Islet precursor cell (in vitro differentiated cells): ENCODE data around the gene F5.
"Not testable (repeated sequence)": the region's sequence is repeated elsewhere in the genome, so short reads cannot be mapped to it uniquely, and the experiment has no call there.

Experiments
- DNase-seq: peaks from one replicate; pipeline ENCODE4 v3.0.0-alpha.2; 2018

The F5 gene

DNA sequence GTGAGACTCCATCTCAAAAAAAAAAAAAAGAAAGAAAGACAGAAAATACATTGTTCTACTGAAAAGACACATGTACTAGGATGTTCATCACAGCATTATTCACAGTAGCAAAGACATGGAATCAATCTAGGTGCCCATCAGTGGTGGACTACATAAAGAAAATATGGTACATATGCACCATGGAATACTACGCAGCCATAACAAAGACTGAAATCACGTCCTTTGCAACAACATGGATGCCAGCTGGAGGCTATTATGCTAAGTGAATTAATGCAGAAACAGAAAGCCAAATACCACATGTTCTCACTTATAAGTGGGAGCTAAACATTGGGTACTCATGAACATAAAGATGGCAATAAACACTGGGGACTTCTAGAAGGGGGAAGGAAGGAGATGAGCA, 51.6 kb downstream of the F5 start:
- DNase-seq, result no peak

DNA sequence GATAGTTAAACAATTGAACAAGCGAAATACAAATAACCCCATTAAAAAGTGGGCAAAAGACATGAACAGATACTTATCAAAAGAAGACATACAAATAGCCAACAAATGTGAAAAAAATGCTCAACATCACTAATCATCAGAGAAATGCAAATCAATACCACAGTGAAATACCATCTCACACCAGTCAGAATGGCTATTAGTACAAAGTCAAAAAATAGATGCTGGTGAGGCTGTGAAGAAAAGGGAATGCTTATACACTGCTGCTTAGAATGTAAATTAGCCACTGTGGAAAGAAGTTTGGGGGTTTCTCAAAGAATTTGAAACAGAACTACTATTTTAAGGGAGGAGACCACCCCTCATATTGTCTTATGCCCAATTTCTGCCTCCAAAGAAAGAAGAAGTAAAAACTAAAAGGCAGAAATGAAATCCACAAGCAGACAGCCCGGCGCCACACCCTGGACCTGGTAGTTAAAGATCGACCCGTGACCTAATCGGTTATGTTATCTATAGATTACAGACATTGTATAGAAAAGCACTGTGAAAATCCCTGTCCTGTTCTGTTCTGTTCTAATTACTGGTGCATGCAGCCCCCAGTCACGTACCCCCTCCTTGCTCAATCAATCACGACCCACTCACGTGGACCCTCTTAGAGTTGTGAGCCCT, 52.6 kb downstream of the F5 start:
- DNase-seq, result not testable (repeated sequence)

DNA sequence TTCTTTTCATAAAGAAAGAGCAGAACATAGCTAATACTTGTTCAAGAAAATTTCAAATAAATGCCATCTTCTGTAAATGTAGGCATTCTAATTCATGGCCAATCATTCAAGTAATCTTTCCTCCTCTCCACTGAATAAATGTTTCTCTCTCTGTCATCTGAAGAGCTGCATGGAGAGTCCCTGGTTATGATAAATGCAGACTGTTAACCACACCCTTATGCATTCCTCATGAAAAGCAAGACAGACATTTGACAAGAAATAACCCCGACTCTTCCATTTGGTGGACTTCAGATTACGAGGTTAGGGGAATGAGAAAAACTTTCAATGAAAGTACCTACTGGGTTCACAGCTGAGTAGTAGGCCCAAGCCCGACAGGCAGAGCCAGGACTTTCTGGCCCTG, 55.8 kb downstream of the F5 start:
- DNase-seq, result no peak

DNA sequence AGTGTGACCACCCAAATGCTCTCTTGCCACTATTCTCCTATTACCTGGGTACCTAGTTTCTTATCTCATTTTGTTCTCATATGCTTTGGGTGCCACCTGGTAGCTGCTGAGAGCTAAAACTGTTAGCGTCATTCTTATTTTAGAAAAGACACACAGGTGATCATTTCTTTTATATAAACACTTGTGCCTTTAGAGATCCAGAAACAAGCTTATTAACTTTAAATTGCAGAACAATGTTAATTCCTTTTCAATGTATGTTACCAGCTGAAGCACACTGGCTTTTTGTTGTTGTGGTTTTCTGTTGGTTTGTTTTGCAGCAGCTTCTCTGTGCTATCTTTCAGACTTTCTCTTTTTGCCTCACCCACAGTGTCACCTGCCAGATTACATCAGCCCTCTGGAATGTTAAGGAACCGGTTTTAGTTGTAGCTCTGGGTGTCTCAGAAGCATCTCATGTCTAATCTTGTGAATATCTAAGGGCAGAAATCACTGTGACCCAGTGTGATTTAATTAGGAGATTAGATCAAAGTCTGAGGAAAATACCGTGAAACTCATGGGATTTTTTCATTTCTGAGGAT, 57.1 kb downstream of the F5 start:
- DNase-seq, result peak; percentile 95

DNA sequence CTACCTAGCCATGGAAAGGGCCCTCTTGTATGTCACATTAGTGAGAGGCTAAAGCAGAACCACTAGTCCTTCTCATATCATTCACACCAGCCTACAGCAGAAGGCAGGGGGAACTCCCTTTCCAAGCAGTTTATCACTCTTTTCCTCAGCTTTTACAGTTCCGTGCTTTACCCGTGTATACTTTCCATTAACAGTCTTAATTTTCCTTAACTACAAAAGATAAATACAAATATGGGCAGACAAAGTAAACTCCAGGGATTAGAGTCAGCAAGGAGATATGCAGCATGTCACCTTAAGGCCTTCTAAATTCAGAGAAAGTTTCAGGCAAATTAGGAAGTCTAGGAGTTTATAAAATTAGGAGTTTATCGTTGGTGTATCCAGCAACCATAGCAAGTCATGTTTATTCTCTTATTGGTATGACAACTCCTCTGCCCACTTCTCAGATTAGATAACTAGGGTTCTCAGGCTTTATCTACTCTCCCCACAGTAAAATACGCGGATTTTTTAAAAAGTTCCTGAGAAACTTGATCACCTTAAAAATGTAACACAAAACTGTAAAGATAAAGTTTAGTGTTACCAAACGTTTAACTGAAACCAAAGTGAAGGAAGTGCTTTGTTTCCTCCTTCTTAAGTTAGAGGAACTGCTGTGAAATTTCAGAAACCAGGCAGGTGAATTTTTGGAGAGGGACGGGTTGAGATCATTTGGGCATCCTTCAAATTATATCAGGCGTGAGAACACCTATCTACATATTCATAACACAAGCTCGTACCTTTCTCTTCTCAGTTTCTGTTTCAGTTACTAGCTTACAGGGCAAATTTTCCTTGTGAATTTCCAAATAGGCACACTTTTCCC, 57.8 kb downstream of the F5 start:
- DNase-seq, result no peak

DNA sequence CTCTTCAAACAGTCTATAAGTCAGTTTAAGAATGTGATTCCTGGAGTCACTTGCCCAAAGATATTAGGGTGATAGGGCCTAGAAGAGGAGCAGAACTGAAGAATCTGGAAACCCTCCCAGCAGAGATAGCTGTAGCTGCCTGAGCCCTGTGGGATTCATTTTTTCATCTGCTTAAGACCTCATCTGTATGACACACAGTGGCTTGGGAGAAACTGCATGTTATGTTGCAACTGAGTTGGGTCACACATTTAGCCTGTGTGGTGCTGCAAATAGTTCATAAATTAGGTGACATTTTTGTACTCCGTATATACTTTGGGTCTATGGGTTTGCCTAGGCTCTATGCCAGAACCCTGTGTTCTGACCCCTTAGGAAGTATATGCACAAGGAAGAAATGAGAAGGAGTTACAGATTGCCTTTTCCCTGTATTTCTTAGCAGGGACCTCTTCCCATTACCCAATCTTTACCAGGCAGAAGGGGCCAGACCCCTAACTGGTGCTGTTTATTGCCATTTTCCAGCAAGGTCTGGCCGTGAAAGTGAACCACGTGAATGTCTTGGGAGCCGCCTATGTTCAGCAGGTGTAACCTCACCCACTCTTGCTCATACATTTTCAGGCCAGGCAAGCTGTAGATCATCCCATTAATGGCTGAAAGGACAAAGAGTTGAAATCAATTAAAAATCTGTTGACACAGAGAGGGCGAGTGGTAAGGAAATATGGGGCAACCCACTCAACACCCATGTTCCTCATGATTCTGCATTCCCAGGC, 58.6 kb downstream of the F5 start:
- no peak for DNase-seq

DNA sequence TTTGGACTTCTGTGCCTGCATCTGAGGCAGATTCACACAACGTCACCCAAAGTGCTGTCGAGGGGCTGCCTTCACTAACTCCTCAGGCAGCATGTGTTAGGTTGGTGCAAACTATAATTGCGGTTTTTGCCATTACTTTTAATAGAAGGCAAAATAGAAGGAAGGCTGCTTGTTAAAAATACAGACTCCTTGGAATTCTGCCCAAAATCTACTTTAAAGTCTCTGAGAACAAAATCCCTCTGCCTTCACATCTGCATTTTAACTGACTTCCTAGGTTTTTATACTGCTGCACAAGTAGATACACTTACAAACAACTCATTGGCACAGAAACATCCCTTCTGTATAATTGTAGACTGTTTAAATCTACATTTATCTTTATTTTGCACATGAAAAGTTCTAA, 59.3 kb downstream of the F5 start:
- DNase-seq, result no peak

DNA sequence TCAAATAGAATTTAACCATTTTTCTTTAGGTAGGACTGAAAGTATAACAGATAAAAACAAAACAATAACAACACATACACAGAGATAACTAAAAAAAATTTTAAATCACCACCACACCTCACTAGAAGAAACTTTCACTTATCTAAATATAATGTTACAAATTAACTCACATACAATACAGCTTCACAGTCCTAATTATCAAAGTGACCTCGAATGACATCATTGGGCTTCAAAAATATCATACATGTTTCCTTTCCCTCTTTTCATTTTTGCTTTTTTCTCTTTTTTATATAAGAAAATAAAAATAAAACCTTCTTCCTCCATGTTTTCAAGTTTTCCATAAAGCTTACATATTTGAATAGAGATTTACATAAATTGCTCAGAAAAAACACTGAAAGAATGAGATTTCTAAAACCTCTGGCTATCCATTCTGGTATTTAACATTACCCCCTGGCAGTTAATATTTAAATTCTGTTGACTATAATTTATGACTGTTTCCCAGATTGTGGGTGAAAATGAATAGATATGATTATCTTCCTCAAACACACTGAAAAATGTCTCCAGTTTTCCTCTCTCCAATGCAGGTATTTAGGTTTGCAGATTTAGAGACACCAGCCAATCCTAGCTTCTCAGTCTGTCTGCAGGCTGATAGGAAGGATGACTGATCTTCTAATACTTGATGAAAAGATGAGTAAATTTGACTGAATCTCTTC, 60.0 kb downstream of the F5 start:
- DNase-seq, result no peak

DNA sequence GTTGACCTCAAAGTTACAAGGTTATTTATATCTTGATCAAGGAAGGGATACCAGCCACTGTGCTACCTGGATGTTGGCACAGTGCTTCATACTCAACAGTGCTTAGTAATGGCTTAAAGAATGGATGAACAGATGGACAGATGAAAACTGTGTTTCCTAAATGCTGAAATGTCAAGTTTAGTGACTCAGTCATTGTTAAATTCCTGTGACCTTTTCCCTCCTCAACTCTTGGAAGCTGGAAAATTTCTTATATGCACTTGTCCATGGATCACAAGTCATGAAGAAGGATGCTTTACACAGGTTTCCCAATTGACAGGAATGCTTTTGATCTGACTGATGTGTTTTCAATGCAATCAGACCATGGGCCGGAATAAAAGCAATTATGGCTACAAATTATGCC, 60.9 kb downstream of the F5 start:
- DNase-seq, result no peak

DNA sequence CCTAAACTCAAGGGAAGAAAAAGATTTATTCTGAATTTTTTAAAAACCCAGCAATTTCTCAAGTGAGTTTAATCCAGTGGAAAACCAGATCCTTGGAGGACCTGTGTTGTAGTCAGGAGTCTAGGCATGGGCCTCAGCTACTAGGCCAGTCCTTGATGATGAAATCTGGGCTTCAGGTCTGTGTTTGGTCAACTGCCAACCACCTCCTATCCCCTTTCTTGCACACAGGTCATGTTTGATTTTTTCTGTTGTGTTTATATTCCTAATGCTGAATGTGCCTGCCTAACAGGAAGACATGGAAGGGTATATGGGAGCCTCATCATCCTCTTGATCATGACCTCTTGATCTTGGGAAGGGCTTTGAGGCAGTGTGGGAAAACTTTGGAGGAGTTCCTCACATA, 62.4 kb downstream of the F5 start:
- no peak for DNase-seq

DNA sequence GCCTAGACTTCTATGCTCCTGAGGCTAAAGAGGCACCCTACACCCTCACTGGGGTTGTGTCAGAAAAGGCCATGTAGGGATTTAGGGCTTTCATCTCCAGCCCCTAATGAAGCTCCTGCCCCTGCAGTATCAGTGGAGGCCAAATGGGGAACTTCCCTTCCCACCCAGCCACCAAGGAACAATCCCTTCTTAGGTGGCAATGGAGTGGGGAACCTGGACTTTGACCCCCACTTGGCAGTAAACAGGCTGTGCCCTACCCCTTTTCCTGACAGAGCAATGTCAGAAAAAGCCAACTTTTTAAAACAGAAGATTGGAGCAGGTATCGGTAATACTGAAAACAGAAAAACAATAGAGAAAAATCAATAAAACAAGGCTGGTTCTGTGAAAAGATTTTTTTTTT, 65.1 kb downstream of the F5 start:
- DNase-seq, result no peak

DNA sequence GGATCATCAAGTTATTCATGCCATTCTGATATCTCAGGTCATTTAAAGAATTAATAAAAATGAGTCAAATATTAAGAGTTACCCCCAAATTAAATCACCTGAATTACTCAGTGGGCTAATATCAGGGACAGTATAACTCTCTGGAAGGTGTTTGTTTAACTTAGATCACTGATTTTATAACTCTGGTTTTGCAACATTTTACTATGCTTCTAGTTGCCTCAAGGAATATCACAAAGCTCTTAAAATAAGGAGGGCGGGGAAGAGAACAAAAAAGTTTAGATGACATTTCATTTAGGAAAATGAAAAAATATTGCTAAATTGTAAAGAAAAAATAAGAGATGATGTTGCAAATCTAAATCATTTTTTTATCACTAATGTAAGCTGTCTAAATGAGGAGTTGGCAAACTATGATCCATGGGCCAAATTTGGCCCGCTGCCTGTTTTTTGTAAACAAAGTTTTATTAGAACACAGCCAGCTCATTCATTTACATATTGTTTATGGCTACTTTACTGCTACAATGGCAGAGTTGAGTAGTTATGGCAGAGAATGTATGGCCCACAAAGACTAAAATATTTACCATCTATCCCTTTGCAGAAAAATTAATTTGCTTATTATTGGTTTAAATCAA, 68.6 kb downstream of the F5 start:
- no peak for DNase-seq

DNA sequence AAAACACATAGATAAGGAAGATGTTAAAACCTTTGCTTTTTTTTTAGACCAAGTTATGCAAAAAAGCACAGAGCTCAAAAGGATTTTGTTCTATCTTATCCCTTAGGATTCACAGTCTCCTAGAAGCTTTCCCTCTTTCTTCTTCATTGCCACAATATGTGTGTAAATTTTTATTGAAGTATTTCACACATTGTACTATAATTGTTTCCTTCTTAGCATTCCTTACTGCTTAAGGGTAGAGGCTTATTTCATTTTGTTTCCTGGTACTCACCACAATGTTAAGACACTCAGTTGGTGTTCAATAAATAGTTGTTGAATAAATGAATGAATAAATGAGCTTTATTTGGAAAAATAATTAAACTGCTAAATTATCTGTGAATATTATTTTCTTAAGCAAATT, 70.6 kb downstream of the F5 start:
- DNase-seq, result no peak

DNA sequence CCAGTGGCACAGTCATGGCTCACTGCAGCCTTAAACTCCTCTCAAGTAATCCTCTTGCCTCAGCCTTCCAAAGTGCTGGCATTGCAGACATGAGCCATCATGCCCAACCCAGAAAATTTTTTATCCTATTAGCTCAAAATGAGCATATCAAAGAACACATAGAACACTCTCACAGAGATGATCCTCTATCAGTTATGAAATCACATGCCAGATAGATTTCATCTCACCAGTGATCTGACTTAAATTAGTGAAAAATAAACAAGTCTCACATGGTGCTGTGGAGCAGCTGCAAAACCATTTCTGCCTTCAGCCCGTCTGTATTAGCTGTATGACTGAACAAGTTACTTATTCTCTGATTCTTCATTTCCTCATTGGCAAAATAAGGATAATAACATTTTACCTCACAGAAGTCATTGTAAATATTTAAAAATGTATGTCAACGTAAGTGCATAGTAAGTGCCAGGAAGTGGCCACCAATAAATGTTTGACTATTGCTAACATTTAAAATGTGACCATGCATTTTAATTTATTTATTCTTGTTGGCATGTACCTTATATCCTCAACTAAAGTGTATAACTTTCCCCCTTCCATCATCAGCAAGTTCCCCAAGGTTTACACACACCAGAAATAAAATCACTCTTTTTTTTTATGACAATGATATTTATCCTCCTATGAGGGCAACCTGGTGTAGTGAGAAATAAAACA, 71.6 kb downstream of the F5 start:
- DNase-seq, result no peak

DNA sequence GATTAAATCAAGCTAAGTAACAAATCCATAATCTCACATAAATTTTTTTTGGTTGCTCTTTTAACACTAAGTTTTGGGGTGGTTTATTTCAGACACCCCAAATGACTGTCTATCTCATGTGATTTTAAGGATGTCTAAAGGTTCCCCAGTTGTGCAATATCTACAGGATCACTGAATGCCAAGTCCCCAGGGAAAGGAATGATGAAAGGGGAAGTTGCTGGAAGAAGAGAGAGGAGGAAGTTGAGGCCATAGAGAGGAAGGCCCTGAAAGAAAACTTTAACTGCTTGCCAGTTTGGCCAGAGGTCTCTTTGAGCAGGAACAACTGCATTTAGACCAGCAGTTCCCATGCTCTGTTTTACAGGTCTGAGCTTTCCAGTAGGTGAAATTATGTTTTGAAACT, 73.1 kb downstream of the F5 start:
- DNase-seq, result no peak

DNA sequence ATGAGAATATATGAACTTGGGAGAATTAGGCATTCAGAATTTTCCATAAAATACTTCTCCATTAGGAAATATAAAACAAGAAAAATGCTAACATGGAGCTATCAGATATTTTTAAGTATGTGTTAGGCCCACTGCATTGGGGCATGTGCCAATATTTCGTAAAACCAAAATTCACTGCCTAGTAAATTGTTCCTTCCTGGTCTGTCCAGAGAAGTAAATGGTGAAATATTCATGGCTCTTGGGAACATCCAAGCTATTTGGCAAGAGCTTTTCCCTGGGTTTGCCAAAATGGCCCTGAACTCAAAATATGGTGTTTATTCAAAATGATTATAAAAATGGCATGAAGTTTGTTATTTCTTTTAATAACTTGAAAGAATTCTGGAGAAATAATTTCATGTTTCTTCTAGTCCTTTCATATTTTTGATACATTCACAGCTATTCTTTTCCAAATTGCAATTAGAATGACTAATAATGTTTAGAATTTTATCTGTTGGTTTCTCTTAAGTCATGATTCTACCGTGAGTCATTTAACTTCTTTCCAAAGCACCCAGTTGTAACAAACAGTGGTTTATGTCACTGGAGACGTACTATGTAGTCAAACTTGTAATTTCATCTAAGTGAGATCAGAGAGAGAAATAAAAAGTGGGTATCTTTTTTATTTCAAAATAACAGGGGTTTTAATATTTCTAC, 74.8 kb downstream of the F5 start:
- DNase-seq, result no peak

DNA sequence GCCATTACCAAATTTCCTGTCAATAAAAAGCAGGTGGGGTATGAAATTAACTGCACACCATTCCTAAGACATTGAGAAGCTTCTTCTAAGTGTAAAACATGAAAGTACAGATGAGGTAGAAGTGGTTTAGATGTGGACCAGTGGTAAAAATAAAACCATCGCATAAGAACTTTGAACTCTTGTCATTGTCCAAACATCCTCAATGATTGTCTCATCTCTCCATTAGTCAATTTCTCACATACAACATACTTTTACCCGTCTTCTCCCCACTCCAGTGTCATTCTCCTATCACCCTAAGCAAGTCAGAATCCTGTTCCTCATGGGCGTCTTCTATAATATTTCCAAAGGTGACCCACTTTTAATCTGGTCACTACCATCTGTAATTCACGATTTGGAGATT, 76.2 kb downstream of the F5 start:
- no peak for DNase-seq

DNA sequence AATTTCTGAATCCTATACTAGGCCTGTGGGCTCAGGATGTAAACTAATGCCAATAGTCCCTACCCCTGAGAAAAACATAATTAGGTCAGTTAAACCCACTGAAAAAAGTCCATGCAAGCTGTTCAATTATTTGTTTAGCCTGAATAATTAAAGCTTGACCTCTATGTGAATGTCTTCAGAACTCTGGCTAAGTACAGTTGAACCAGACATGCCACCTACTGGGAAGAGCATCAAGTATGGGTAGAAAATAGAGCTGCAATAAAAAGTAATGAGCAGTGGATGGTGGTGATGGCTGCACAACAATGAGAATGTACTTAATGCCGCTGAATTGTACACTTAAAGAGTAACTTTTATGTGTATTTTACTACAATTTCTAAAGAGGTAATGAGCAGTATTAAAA, 76.9 kb downstream of the F5 start:
- DNase-seq, result no peak

DNA sequence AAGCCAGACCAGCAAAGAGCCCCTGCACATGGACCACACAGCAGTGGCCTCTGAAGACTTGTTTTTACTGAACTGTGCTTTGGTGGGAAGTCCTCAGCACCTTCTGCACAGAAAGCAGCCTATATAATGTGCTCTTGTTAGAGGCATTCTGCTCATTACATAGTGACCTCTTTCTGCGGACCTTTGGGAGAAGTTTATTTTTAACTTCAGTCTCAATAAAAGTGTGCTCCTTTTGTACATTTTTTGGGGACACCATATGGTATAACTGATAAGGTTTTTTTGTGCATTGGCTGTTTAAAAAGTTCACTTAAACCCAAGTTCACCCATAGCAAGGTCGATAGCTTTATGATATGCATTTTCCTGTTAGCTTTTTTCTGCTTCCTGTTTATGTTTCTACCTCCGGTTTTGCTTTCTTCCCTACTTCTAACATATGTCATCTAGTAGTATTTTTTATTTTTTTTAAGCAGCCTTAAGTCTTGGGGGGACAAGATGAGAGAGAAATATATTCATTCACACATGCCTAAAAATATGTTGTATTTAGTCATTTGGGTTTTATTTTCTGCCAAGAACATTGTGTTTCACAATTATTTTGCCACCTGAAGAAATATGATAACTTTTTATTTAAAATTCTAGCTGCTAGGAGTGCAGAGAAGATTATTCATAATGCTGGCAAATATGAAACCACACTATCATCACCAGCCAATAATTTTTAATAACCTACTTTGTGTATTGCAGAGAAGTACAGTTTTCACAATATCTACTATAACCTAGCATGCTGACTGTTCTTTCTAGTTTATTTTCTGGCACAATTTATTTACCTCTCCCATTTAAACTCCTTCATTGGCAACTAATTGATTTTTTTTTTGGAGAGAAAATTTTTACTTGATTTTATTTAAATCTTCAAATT, 77.6 kb downstream of the F5 start:
- no peak for DNase-seq

DNA sequence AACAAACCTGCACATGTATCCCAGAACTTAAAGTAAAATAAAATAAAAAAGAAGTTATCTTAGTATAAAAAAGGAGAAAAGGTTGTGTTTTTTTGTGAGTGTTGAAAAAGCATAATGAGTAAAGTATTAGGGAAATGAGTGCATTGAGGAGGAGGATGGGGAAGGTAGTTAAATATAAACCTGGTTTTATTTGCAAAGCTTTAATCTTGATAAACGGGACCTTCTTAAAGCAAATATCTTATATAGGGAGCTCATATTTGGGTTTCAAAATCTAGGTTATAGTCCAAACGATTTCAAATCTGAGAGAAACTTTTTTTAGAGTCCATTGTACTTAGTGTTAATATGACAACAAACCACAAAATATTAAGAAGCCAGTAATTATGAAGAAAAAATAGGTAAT, 78.9 kb downstream of the F5 start:
- no peak for DNase-seq
